Measurements from ENCODE around the gene CNPY3. TPM values are rescaled to one million over a fixed set of nuclear protein-coding genes. Genes with fewer than 3 reads are reported as not detected.

The CNPY3 gene
- total and polyA plus RNA-seq, 2 of the 13 experiments (the other 11 are each of a cell fraction or from before 2014, with no cell fraction given) = 42.3 to 60.2 TPM

DNA sequence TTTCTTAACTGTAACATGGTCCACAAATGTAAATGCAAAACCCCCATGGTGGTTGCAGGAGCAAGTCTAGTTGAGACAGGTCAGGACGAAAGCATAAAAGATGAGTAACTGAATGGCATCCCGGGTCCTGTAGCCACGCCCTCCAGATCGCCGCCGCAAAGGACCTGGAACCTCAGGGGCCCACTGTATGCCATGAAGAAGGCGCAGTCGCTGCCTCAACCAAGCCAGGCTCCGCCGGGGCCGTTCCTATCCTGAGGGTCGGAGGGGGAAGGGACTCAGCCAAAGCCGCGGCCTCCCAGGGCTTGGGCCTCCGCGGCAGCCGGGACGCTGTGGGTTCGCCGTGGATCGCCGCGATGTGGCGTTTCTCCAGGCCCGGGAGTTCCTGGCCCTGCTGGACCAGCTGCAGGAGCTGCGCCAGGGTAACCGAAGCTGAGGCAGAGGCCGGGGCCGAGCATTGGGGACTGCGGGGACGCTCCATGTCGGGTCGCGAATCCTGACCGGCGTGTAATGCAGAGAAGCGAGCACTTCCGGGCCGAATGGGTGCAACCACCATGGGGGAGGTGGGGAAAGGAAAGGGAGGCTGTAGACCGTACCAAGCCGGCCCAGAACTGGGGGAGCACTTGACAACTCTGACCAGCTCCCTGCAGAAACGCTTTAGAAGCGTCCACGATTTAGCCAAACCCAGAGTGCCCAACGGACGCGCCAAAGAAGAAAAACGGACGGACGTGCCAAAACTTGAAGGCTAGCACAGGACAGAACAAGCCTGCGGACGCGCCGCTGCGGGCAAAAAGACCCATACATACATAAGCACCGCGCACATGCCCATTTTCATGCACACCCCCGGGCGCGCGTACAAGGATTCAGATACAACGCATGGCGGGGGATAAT is 38.7 kb upstream of the CNPY3 start (continued):
- peak; percentile 100 for TF ChIP-seq UBTF (CRISPR knock-in tag; IDR thresholded peaks at IDR 0.05)
- TF ChIP-seq RCOR2 (CRISPR knock-in tag; IDR thresholded peaks at IDR 0.05) = 0 out of 2 replicates have a peak, but pooled peaks have one; percentile 6
- TF ChIP-seq, protein P1, sequence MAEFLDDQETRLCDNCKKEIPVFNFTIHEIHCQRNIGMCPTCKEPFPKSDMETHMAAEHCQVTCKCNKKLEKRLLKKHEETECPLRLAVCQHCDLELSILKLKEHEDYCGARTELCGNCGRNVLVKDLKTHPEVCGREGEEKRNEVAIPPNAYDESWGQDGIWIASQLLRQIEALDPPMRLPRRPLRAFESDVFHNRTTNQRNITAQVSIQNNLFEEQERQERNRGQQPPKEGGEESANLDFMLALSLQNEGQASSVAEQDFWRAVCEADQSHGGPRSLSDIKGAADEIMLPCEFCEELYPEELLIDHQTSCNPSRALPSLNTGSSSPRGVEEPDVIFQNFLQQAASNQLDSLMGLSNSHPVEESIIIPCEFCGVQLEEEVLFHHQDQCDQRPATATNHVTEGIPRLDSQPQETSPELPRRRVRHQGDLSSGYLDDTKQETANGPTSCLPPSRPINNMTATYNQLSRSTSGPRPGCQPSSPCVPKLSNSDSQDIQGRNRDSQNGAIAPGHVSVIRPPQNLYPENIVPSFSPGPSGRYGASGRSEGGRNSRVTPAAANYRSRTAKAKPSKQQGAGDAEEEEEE (CRISPR knock-in tag; IDR thresholded peaks at IDR 0.05; ENCODE audit: borderline replicate concordance) = 0 out of 2 replicates have a peak, but pooled peaks have one; percentile 19
- peak; percentile 33; the same call in 1 of the 2 replicates for TF ChIP-seq NR2F2 (IDR thresholded peaks at IDR 0.05; ENCODE audit: borderline replicate concordance, low read depth)
- TF ChIP-seq ZNF296 (CRISPR knock-in tag; conservative IDR thresholded peaks at IDR 0.05) = no peak
- TF ChIP-seq ZHX2 (IDR thresholded peaks at IDR 0.05; ENCODE audit: low read depth) = no peak
- TF ChIP-seq ZHX2 (CRISPR knock-in tag; IDR thresholded peaks at IDR 0.05; ENCODE audit: borderline replicate concordance) = peak; percentile 13
- no peak for TF ChIP-seq SIN3B (IDR thresholded peaks at IDR 0.05; ENCODE audit: low read length)
- peak; percentile 99 for TF ChIP-seq REPIN1 (CRISPR knock-in tag; IDR thresholded peaks at IDR 0.05; ENCODE audit: borderline replicate concordance, low read depth)
- TF ChIP-seq MTF2 (CRISPR knock-in tag; IDR thresholded peaks at IDR 0.05; ENCODE audit: borderline replicate concordance) = no peak
- TF ChIP-seq, protein P2, sequence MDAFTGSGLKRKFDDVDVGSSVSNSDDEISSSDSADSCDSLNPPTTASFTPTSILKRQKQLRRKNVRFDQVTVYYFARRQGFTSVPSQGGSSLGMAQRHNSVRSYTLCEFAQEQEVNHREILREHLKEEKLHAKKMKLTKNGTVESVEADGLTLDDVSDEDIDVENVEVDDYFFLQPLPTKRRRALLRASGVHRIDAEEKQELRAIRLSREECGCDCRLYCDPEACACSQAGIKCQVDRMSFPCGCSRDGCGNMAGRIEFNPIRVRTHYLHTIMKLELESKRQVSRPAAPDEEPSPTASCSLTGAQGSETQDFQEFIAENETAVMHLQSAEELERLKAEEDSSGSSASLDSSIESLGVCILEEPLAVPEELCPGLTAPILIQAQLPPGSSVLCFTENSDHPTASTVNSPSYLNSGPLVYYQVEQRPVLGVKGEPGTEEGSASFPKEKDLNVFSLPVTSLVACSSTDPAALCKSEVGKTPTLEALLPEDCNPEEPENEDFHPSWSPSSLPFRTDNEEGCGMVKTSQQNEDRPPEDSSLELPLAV (CRISPR knock-in tag; conservative IDR thresholded peaks at IDR 0.05; ENCODE audit: low read depth) = peak; percentile 82; the same call in 1 of the 2 replicates
- TF ChIP-seq ZNF20 (CRISPR knock-in tag; IDR thresholded peaks at IDR 0.05) = no peak
- TF ChIP-seq ATAD3A (CRISPR knock-in tag; IDR thresholded peaks at IDR 0.05) = no peak
- TF ChIP-seq CBX2 (IDR thresholded peaks at IDR 0.05; ENCODE audit: low read depth, low read length) = no peak
- no peak for TF ChIP-seq CBX2 (CRISPR knock-in tag; IDR thresholded peaks at IDR 0.05; ENCODE audit: low read depth)
